Body of pancreas (tissue), 4 donors: ENCODE data around the gene ZMYND10. TPM values are rescaled to one million over a fixed set of nuclear protein-coding genes. Genes with fewer than 3 reads are reported as not detected.

Experiments used
- ATAC-seq: fragments of 150-250 bp; one replicate; pipeline ENCODE4 v1.9.1; 2016
- DNase-seq, 4 donors: peaks; one replicate each; pipeline ENCODE4 v3.0.0-alpha.2; 2019
- H3K27ac ChIP-seq, 4 donors: fragments of 200-600 bp; sonication (generic); 1 replicate in 3 of 4; 2 replicates in 1 of 4; pipeline versions ENCODE4 v1.5.1 to v1.6.1; 2016 to 2019; ENCODE audit warnings: mild to moderate bottlenecking in 1 of 4, mixed read lengths in 1 of 4, moderate library complexity in 1 of 4
- H3K27me3 ChIP-seq, 2 donors: fragments of 200-600 bp; sonication (generic); one replicate each; pipeline ENCODE4 v1.6.0; 2016; ENCODE audit warnings: mild to moderate bottlenecking in 1 of 2
- H3K36me3 ChIP-seq, 2 donors: fragments of 200-600 bp; sonication (generic); replicated peaks in 1 of 2; 2 replicates each; pipeline ENCODE4 v1.5.1; 2016; ENCODE audit warnings: low read depth in 2 of 2; ENCODE audit not compliant: insufficient read depth in 1 of 2
- H3K4me1 ChIP-seq: fragments of 200-600 bp; sonication (generic); one replicate; pipeline ENCODE4 v1.6.0; 2016
- H3K4me3 ChIP-seq, 2 donors: fragments of 200-600 bp; sonication (generic); 1 replicate in 1 of 2; 2 replicates in 1 of 2; pipeline ENCODE4 v1.5.1; 2016 to 2019
- H3K9me3 ChIP-seq, 3 donors: fragments of 200-600 bp; sonication (generic); 1 replicate in 2 of 3; 2 replicates in 1 of 3; pipeline ENCODE4 v1.5.1; 2016
- POLR2A ChIP-seq, 3 donors: fragments of 450-650 bp; IDR thresholded peaks; one replicate each; pipeline ENCODE4 v1.6.1; 2016; ENCODE audit warnings: antibody characterized with exemption in 3 of 3, mild to moderate bottlenecking in 2 of 3
- WGBS, 2 donors: methylation state at CpG; one replicate each; pipeline ENCODE4 v1.1.5; 2017; 5-methylcytosine and 5-hydroxymethylcytosine counted together
- intact Hi-C: fragments of 100-400 bp; cut with DNase I; formaldehyde crosslinking; loops from one replicate; pipeline ENCODE4 v1.15.1; 2023
- total RNA-seq, 2 donors: library from RNA; depleted of rRNA; stranded (reverse); fragments of >200 nt; gene quantifications; one replicate each; pipeline ENCODE4 v1.1.0, GENCODE V29; 2016
- TF ChIP-seq, protein P1 (sequence below), 7 experiments: fragments of 450-650 bp in 4 of 7; fragments of 200-600 bp in 3 of 7; sonication (generic) in 3 of 7; IDR thresholded peaks; one replicate each; pipeline ENCODE4 v1.5.1; 2016 to 2019; ENCODE audit warnings: antibody characterized with exemption in 7 of 7

Gene ZMYND10
- total RNA-seq, 2 donors from 2014 or later, result 1.3 to 2.3 TPM

DNA sequence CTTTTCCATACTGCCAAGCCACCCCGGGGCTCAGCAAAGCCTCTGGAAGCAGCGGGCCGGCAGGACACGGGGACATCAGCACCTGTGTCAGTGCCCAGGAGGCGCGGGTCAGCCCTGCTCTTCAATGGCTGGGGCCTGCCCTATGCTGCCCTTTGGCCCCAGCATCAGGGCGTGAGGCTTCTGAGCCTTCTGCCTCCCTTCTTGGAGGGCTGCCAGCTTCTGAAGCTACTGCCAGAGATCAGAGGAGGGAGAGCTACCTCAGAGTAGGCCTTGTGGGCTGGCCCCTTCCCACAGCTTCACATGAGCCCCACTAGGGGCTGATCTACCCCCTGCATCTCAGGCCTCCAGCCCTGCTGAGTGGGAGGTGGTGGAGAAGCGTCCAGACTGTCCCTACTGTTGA lies 26.8 kb upstream of the ZMYND10 start:
- Histone ChIP-seq H3K36me3 (no peaks in the 10 kb centered on the region), H3K27me3 (no peaks in the 10 kb centered on the region), H3K4me1 (peaks cover 1% of the 10 kb centered on the region), H3K9me3 (no peaks in the 10 kb centered on the region), H3K27ac (no peak overlapping the region), H3K4me3 (no peak overlapping the region)
- no peak for DNase-seq
- ATAC-seq, result no peak
- 39 to 50% methylated on average over 4 to 8 of the region's 8 CpGs for WGBS, 2 donors
- intact Hi-C loops, result no loop called here
- TF ChIP-seq, protein P1, sequence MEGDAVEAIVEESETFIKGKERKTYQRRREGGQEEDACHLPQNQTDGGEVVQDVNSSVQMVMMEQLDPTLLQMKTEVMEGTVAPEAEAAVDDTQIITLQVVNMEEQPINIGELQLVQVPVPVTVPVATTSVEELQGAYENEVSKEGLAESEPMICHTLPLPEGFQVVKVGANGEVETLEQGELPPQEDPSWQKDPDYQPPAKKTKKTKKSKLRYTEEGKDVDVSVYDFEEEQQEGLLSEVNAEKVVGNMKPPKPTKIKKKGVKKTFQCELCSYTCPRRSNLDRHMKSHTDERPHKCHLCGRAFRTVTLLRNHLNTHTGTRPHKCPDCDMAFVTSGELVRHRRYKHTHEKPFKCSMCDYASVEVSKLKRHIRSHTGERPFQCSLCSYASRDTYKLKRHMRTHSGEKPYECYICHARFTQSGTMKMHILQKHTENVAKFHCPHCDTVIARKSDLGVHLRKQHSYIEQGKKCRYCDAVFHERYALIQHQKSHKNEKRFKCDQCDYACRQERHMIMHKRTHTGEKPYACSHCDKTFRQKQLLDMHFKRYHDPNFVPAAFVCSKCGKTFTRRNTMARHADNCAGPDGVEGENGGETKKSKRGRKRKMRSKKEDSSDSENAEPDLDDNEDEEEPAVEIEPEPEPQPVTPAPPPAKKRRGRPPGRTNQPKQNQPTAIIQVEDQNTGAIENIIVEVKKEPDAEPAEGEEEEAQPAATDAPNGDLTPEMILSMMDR (IDR thresholded peaks at IDR 0.05), result no peak
- no peak for TF ChIP-seq POLR2A (IDR thresholded peaks at IDR 0.05)

DNA sequence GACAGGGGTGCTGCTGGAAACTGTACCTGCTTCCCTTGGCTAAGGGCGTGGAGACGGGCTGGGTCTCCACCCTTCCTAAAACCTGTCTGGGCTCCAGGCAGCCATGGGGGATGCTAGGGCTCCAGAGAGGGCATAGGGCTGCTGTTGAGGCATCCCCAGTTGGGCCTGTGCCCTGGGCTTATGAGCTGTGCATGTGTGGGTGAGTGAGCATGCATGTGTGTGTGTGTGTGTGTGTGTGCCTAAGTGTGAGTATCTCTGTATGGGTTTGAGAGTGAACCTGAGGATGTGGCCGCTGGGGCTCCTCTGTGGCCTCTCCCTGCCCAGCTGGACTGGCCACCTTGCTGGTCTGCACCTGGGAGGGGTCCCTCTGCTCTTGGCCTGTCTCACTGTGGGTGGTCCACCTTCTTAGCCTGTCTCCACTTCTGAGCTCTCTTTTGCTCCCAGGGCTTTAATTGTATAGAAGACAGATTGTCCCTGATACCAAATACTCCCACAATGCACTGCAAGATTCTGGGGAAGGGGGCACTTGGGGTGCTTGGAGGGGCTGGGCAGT lies 25.7 kb upstream of the ZMYND10 start:
- no peaks in the 10 kb centered on the region for H3K27me3 ChIP-seq
- no peaks in the 10 kb centered on the region for H3K9me3 ChIP-seq
- WGBS, 2 donors, result 62 to 92% methylated on average over 3 of the region's 3 CpGs
- no peak overlapping the region for H3K27ac ChIP-seq
- H3K4me1 ChIP-seq, result peaks cover 12% of the 10 kb centered on the region
- TF ChIP-seq, protein P1 (IDR thresholded peaks at IDR 0.05), result no peak
- no peak for TF ChIP-seq POLR2A (IDR thresholded peaks at IDR 0.05)
- DNase-seq (no peak), ATAC-seq (no peak)
- intact Hi-C loops, result no loop called here
- no peak overlapping the region for H3K4me3 ChIP-seq
- H3K36me3 ChIP-seq, result no peaks in the 10 kb centered on the region

DNA sequence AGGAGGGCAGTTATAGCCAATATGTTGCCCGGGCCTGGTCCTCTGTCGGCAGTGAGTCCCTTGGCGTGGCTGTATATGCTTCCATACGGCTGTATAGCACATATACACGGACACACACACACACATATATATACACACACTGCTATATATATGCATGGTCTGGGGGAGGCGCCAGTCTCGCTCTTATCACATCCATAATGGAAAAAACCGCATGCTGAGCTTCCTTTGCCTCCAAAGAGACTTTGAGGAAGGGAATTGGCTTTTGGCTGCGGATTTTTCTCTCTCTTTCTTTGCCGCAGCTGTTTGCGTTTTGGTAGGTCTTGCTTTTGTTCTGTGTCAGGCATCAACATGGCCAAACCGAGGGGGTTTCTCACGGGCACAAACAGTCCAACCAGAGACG lies 25.1 kb upstream of the ZMYND10 start:
- no peaks in the 10 kb centered on the region for H3K27me3 ChIP-seq
- no peak overlapping the region for H3K27ac ChIP-seq
- H3K4me1 ChIP-seq, result peaks cover 19% of the 10 kb centered on the region
- 49 to 55% methylated on average over 11 to 14 of the region's 14 CpGs for WGBS, 2 donors
- H3K4me3 ChIP-seq, result no peak overlapping the region
- DNase-seq (no peak), ATAC-seq (no peak)
- intact Hi-C loops, result no loop called here
- H3K9me3 ChIP-seq, result no peaks in the 10 kb centered on the region
- H3K36me3 ChIP-seq, result no peaks in the 10 kb centered on the region
- TF ChIP-seq POLR2A (IDR thresholded peaks at IDR 0.05), result no peak
- TF ChIP-seq, protein P1 (IDR thresholded peaks at IDR 0.05), result no peak

DNA sequence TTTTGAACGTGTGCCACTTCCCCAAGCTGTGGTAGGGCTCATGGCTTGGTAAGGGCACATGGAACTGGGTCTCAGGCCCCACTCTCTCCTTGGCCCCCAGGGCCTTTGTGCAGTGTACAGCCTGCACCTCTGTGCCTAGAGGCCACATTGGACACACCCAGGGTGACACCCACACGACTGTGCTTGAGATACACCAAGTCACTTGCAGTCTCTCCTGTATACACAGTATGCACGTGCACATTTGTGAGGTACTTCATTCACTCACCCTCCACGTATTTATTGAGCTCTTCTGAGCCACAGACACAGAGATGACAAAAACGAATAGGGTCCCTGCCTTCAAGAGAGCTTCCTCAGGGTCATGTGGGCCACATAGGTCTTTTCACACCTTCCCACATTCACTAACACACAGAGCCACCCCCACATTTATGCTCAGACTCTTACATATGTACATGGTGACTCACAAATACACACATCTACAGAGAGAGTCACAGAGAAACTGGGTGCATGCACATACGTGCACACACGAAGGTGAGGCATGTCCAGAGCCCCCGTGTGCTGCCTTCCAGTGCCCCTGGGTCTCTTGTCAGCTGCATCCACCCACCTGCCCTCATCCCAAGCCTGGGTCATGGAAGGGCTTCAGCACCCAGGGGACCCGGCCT lies 23.6 kb upstream of the ZMYND10 start:
- Histone ChIP-seq H3K27ac (no peak overlapping the region), H3K36me3 (no peaks in the 10 kb centered on the region), H3K9me3 (no peaks in the 10 kb centered on the region), H3K27me3 (no peaks in the 10 kb centered on the region), H3K4me1 (peaks cover 29% of the 10 kb centered on the region), H3K4me3 (no peak overlapping the region)
- ATAC-seq, result no peak
- intact Hi-C loops, result no loop called here
- 55 to 59% methylated on average over 9 of the region's 9 CpGs for WGBS, 2 donors
- DNase-seq, result no peak
- no peak for TF ChIP-seq POLR2A (IDR thresholded peaks at IDR 0.05)
- TF ChIP-seq, protein P1 (IDR thresholded peaks at IDR 0.05), result no peak

DNA sequence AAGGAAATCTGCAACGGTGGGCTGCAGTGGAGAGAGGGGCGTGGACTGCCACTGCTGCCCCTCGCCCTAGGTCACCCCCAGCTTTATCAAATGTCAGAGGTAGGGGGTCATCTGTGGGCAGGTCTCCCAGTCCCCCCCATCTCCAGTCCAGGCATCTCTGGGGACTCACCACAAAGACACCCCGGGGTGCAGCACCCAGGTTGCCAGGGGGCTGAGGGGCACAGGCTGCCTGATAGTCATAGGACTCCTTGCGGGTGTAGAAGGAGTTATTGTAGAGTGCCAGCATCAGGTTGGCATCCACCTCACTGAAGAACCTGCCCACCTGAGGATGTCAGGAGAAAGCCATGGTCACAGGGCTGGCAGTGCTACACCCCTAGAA lies 20.3 kb upstream of the ZMYND10 start:
- ATAC-seq, result no peak
- TF ChIP-seq, protein P1 (IDR thresholded peaks at IDR 0.05), result no peak
- TF ChIP-seq POLR2A (IDR thresholded peaks at IDR 0.05), result no peak
- Histone ChIP-seq H3K36me3 (no peaks in the 10 kb centered on the region), H3K4me1 (peaks cover 30% of the 10 kb centered on the region), H3K4me3 (peak overlapping the region; percentile 47 to 48), H3K9me3 (no peaks in the 10 kb centered on the region), H3K27me3 (no peaks in the 10 kb centered on the region), H3K27ac (peak overlapping the region in 3 of 4 donors; percentile 57 to 79 (median 69))
- no peak for DNase-seq
- intact Hi-C loops, result no loop called here
- 54 to 86% methylated on average over 1 to 5 of the region's 5 CpGs for WGBS, 2 donors
